Activated naive CD8-positive, alpha-beta T cell treated with anti-CD3 and anti-CD28 coated beads for 36 hours (primary cell): ENCODE data around the gene IFI27. TPM values are rescaled to one million over a fixed set of nuclear protein-coding genes. Genes with fewer than 3 reads are reported as not detected.
"Not testable (repeated sequence)": the region's sequence is repeated elsewhere in the genome, so short reads cannot be mapped to it uniquely, and the experiment has no call there.

Experiments
- DNase-seq: peaks from one replicate; pipeline ENCODE4 v3.0.0; 2021
- H3K27ac Mint-ChIP-seq: one replicate; pipeline ENCODE4 v1.8.0; 2022; ENCODE audit warnings: mild to moderate bottlenecking, moderate library complexity, mixed read lengths
- H3K27me3 Mint-ChIP-seq: one replicate; pipeline ENCODE4 v1.8.0; 2022; ENCODE audit warnings: mild to moderate bottlenecking, mixed read lengths
- H3K36me3 Mint-ChIP-seq: one replicate; pipeline ENCODE4 v1.8.0; 2021; ENCODE audit warnings: mild to moderate bottlenecking, mixed read lengths
- H3K4me1 Mint-ChIP-seq: one replicate; pipeline ENCODE4 v1.8.0; 2021; ENCODE audit warnings: mixed read lengths
- H3K4me3 Mint-ChIP-seq: one replicate; pipeline ENCODE4 v1.8.0; 2022; ENCODE audit warnings: mild to moderate bottlenecking, moderate library complexity, mixed read lengths
- H3K9me3 Mint-ChIP-seq: one replicate; pipeline ENCODE4 v1.8.0; 2022; ENCODE audit warnings: mixed read lengths
- total RNA-seq, 2 experiments: library from RNA; stranded (reverse); gene quantifications; one replicate each; pipeline ENCODE4 v1.2.3, GENCODE V29; 2021

The IFI27 gene
- 1 to 10 TPM; 1.6 to 2.4 TPM for total RNA-seq

GRCh38 chr14:94110552-94111181 lies at the start of gene IFI27:
IFI27 (plus strand) TSS chr14:94110736.
- no peak for DNase-seq
- Mint-ChIP-seq H3K4me1 (no peaks in the 10 kb centered on the region), H3K27ac (peak within 1 kb of the TSS; percentile 52), H3K9me3 (no peaks in the 10 kb centered on the region), H3K4me3 (no peak within 1 kb of the TSS), H3K36me3 (no peaks in the 10 kb centered on the region), H3K27me3 (peaks cover 8% of the 10 kb centered on the region)

GRCh38 chr14:94062344-94062940 lies 48.1 kb upstream of the IFI27 start:
- no peak for DNase-seq
- Mint-ChIP-seq H3K27me3 (no peaks in the 10 kb centered on the region), H3K27ac (no peak overlapping the region), H3K9me3 (peaks cover 4% of the 10 kb centered on the region), H3K4me3 (no peak overlapping the region), H3K4me1 (peaks cover 66% of the 10 kb centered on the region), H3K36me3 (peaks cover 65% of the 10 kb centered on the region)

- peaks cover 56% of the 10 kb centered on the region for H3K4me1 Mint-ChIP-seq
- no peak overlapping the region for H3K4me3 Mint-ChIP-seq
Observed at GRCh38 chr14:94066089-94066676, 44.4 kb upstream of the IFI27 start.

GRCh38 chr14:94072076-94072475 lies 38.5 kb upstream of the IFI27 start:
- Mint-ChIP-seq H3K4me1 (peaks cover 39% of the 10 kb centered on the region), H3K36me3 (peaks cover 91% of the 10 kb centered on the region), H3K9me3 (peaks cover 61% of the 10 kb centered on the region)
- not testable (repeated sequence) for DNase-seq, H3K27me3 Mint-ChIP-seq, H3K27ac Mint-ChIP-seq, H3K4me3 Mint-ChIP-seq

More at GRCh38 chr14:94066089-94066676, 44.4 kb upstream of the IFI27 start:
- Mint-ChIP-seq H3K27ac (peak overlapping the region; percentile 22), H3K27me3 (no peaks in the 10 kb centered on the region), H3K9me3 (peaks cover 37% of the 10 kb centered on the region), H3K36me3 (peaks cover 82% of the 10 kb centered on the region)
- DNase-seq = no peak

GRCh38 chr14:94074534-94074933 lies 36.0 kb upstream of the IFI27 start:
- H3K27ac Mint-ChIP-seq = no peak overlapping the region

GRCh38 chr14:94075008-94075407 lies 35.5 kb upstream of the IFI27 start:
- H3K9me3 Mint-ChIP-seq = peaks cover 35% of the 10 kb centered on the region
- no peak for DNase-seq
- H3K36me3 Mint-ChIP-seq = peaks cover 89% of the 10 kb centered on the region
- no peak overlapping the region for H3K27ac Mint-ChIP-seq
- H3K4me3 Mint-ChIP-seq = peak overlapping the region; percentile 41
- no peaks in the 10 kb centered on the region for H3K27me3 Mint-ChIP-seq
- H3K4me1 Mint-ChIP-seq = peaks cover 46% of the 10 kb centered on the region

More at GRCh38 chr14:94074534-94074933, 36.0 kb upstream of the IFI27 start:
- Mint-ChIP-seq H3K36me3 (peaks cover 89% of the 10 kb centered on the region), H3K4me3 (no peak overlapping the region), H3K9me3 (peaks cover 40% of the 10 kb centered on the region), H3K27me3 (no peaks in the 10 kb centered on the region), H3K4me1 (peaks cover 43% of the 10 kb centered on the region)
- DNase-seq = no peak

GRCh38 chr14:94077111-94077821 lies 33.3 kb upstream of the IFI27 start:
- no peaks in the 10 kb centered on the region for H3K27me3 Mint-ChIP-seq
- DNase-seq = no peak
- peaks cover 74% of the 10 kb centered on the region for H3K36me3 Mint-ChIP-seq
- peak overlapping the region; percentile 34 for H3K27ac Mint-ChIP-seq
- peaks cover 45% of the 10 kb centered on the region for H3K4me1 Mint-ChIP-seq
- peaks cover 19% of the 10 kb centered on the region for H3K9me3 Mint-ChIP-seq
- H3K4me3 Mint-ChIP-seq = peak overlapping the region; percentile 100

- H3K9me3 Mint-ChIP-seq = peaks cover 18% of the 10 kb centered on the region
- DNase-seq = no peak
- peaks cover 72% of the 10 kb centered on the region for H3K36me3 Mint-ChIP-seq
- H3K4me1 Mint-ChIP-seq = peaks cover 46% of the 10 kb centered on the region
- H3K27ac Mint-ChIP-seq = peak overlapping the region; percentile 34
- H3K4me3 Mint-ChIP-seq = peak overlapping the region; percentile 100
- H3K27me3 Mint-ChIP-seq = no peaks in the 10 kb centered on the region
Observed at GRCh38 chr14:94077823-94078222, 32.7 kb upstream of the IFI27 start.

- Mint-ChIP-seq H3K27me3 (no peaks in the 10 kb centered on the region), H3K9me3 (peaks cover 7% of the 10 kb centered on the region), H3K4me1 (peaks cover 45% of the 10 kb centered on the region), H3K27ac (peak overlapping the region; percentile 100), H3K36me3 (peaks cover 59% of the 10 kb centered on the region), H3K4me3 (peak overlapping the region; percentile 100)
- no peak for DNase-seq
Observed at GRCh38 chr14:94079891-94080620, 30.5 kb upstream of the IFI27 start.

- Mint-ChIP-seq H3K36me3 (peaks cover 51% of the 10 kb centered on the region), H3K27ac (peak within 1 kb of the TSS; percentile 100), H3K9me3 (no peaks in the 10 kb centered on the region), H3K4me3 (peak within 1 kb of the TSS; percentile 100), H3K27me3 (no peaks in the 10 kb centered on the region), H3K4me1 (peaks cover 39% of the 10 kb centered on the region)
- peak; percentile 97 for DNase-seq
Observed at GRCh38 chr14:94080621-94081385, 29.7 kb upstream of the IFI27 start, which contains the start of the genes DDX24 and IFI27L1. DDX24 (minus strand) TSS chr14:94081202; CDS start chr14:94079742, 1,460 bp downstream. IFI27L1 (plus strand) TSS chr14:94081310; CDS start chr14:94096938, 15,628 bp downstream.

GRCh38 chr14:94081386-94081820 lies 29.1 kb upstream of the IFI27 start:
- no peaks in the 10 kb centered on the region for H3K27me3 Mint-ChIP-seq
- H3K4me3 Mint-ChIP-seq = peak overlapping the region; percentile 100
- peaks cover 48% of the 10 kb centered on the region for H3K36me3 Mint-ChIP-seq
- H3K9me3 Mint-ChIP-seq = peaks cover 2% of the 10 kb centered on the region
- H3K27ac Mint-ChIP-seq = peak overlapping the region; percentile 100
- peaks cover 38% of the 10 kb centered on the region for H3K4me1 Mint-ChIP-seq
- DNase-seq = no peak

- Mint-ChIP-seq H3K36me3 (peaks cover 5% of the 10 kb centered on the region), H3K4me1 (peaks cover 3% of the 10 kb centered on the region), H3K27ac (no peak overlapping the region), H3K27me3 (no peaks in the 10 kb centered on the region), H3K9me3 (peaks cover 2% of the 10 kb centered on the region), H3K4me3 (no peak overlapping the region)
- no peak for DNase-seq
Observed at GRCh38 chr14:94087891-94088290, 22.6 kb upstream of the IFI27 start.

GRCh38 chr14:94088516-94088915 lies 22.0 kb upstream of the IFI27 start:
- DNase-seq = no peak
- Mint-ChIP-seq H3K4me1 (no peaks in the 10 kb centered on the region), H3K27me3 (no peaks in the 10 kb centered on the region), H3K4me3 (no peak overlapping the region), H3K27ac (no peak overlapping the region), H3K9me3 (peaks cover 2% of the 10 kb centered on the region), H3K36me3 (peaks cover 4% of the 10 kb centered on the region)

- Mint-ChIP-seq H3K4me1 (no peaks in the 10 kb centered on the region), H3K36me3 (peaks cover 4% of the 10 kb centered on the region), H3K27me3 (no peaks in the 10 kb centered on the region), H3K27ac (no peak overlapping the region), H3K4me3 (no peak overlapping the region), H3K9me3 (peaks cover 2% of the 10 kb centered on the region)
- DNase-seq = no peak
Observed at GRCh38 chr14:94089479-94089878, 21.1 kb upstream of the IFI27 start.
